ENCODE measurements around the gene ICAM2. TPM values are rescaled to one million over a fixed set of nuclear protein-coding genes. Genes with fewer than 3 reads are reported as not detected.
A peak's percentile ranks its signal among the peaks of the same experiment; 100 is the strongest.

ICAM2 gene
- total RNA-seq, 1 donor from 2014 or later, result 55.7 TPM

GRCh38 chr17:64038331-64039105 is 18.1 kb upstream of the ICAM2 start:
- peak in 1 of 2 donors; percentile 87 for DNase-seq (ENCODE audit: extremely low spot score in 2 of 2)
- TF ChIP-seq POLR2A (IDR thresholded peaks at IDR 0.05), result no peak
- no peak for TF ChIP-seq CTCF (IDR thresholded peaks at IDR 0.05)
- no peak for TF ChIP-seq POLR2AphosphoS5 (IDR thresholded peaks at IDR 0.05; ENCODE audit: insufficient read depth in 1 of 2, low read depth in 1 of 2)

GRCh38 chr17:64037802-64038201 is 17.4 kb upstream of the ICAM2 start:
- intact Hi-C loops (cut with DNase I), result no loop called here

More at GRCh38 chr17:64038331-64039105, 18.1 kb upstream of the ICAM2 start:
- Histone ChIP-seq H3K4me1 (no peaks in the 10 kb centered on the region), H3K4me3 (no peak overlapping the region), H3K27me3 (no peaks in the 10 kb centered on the region), H3K27ac (no peak overlapping the region), H3K9me3 (no peaks in the 10 kb centered on the region), H3K36me3 (peaks cover 0 to 8% of the 10 kb centered on the region in 2 donors)
- intact Hi-C loops (cut with DNase I), result no loop called here

GRCh38 chr17:64037180-64037579 is 16.7 kb upstream of the ICAM2 start:
- Histone ChIP-seq H3K27me3 (no peaks in the 10 kb centered on the region), H3K4me3 (no peak overlapping the region), H3K27ac (no peak overlapping the region), H3K4me1 (no peaks in the 10 kb centered on the region), H3K9me3 (no peaks in the 10 kb centered on the region), H3K36me3 (no peaks in the 10 kb centered on the region)
- no peak for DNase-seq (ENCODE audit: extremely low spot score in 2 of 2)
- no peak for TF ChIP-seq POLR2AphosphoS5 (IDR thresholded peaks at IDR 0.05; ENCODE audit: insufficient read depth in 1 of 2, low read depth in 1 of 2)
- TF ChIP-seq POLR2A (IDR thresholded peaks at IDR 0.05), result no peak
- no peak for TF ChIP-seq CTCF (IDR thresholded peaks at IDR 0.05)
- intact Hi-C loops (cut with DNase I), result no loop called here

More at GRCh38 chr17:64037802-64038201, 17.4 kb upstream of the ICAM2 start:
- no peaks in the 10 kb centered on the region for H3K9me3 ChIP-seq
- H3K4me3 ChIP-seq, result no peak overlapping the region
- no peaks in the 10 kb centered on the region for H3K4me1 ChIP-seq
- H3K27me3 ChIP-seq, result no peaks in the 10 kb centered on the region
- H3K27ac ChIP-seq, result no peak overlapping the region
- TF ChIP-seq CTCF (IDR thresholded peaks at IDR 0.05) (no peak), POLR2A (IDR thresholded peaks at IDR 0.05) (no peak), POLR2AphosphoS5 (IDR thresholded peaks at IDR 0.05; ENCODE audit: insufficient read depth in 1 of 2, low read depth in 1 of 2) (no peak)
- DNase-seq (ENCODE audit: extremely low spot score in 2 of 2), result no peak
- peaks cover 0 to 1% of the 10 kb centered on the region in 2 donors for H3K36me3 ChIP-seq

- intact Hi-C loops (cut with DNase I), result no loop called here
- H3K36me3 ChIP-seq, result no peaks in the 10 kb centered on the region
- H3K9me3 ChIP-seq, result no peaks in the 10 kb centered on the region
- no peak overlapping the region for H3K4me3 ChIP-seq
- no peak for DNase-seq (ENCODE audit: extremely low spot score in 2 of 2)
- H3K27me3 ChIP-seq, result no peaks in the 10 kb centered on the region
- no peak for TF ChIP-seq POLR2A (IDR thresholded peaks at IDR 0.05)
- no peak overlapping the region for H3K27ac ChIP-seq
- no peaks in the 10 kb centered on the region for H3K4me1 ChIP-seq
Observed at GRCh38 chr17:64036198-64036922, 15.9 kb upstream of the ICAM2 start.

GRCh38 chr17:64032081-64032480 is 11.6 kb upstream of the ICAM2 start:
- intact Hi-C loops (cut with DNase I), result no loop called here

More at GRCh38 chr17:64032081-64032480, 11.6 kb upstream of the ICAM2 start:
- no peak overlapping the region for H3K4me3 ChIP-seq
- DNase-seq (ENCODE audit: extremely low spot score in 2 of 2), result no peak
- H3K27ac ChIP-seq, result no peak overlapping the region
- no peaks in the 10 kb centered on the region for H3K9me3 ChIP-seq
- no peaks in the 10 kb centered on the region for H3K36me3 ChIP-seq
- no peaks in the 10 kb centered on the region for H3K27me3 ChIP-seq
- H3K4me1 ChIP-seq, result no peaks in the 10 kb centered on the region
- no peak for TF ChIP-seq POLR2AphosphoS5 (IDR thresholded peaks at IDR 0.05; ENCODE audit: insufficient read depth in 1 of 2, low read depth in 1 of 2)
- no peak for TF ChIP-seq POLR2A (IDR thresholded peaks at IDR 0.05)
- TF ChIP-seq CTCF (IDR thresholded peaks at IDR 0.05), result no peak

All from vagina (tissue), 2 donors.